Trophoblast cell (in vitro differentiated cells and primary cell): ENCODE results near the gene ETV6.

ENCODE experiments used
- DNase-seq, 2 donors: peaks; one replicate each; pipeline ENCODE4 v3.0.0-alpha.2; 2016
- H2AFZ ChIP-seq: 2 replicates; pipeline ENCODE4 v1.6.1; 2013; ENCODE audit warnings: low read length, moderate library complexity, mild to moderate bottlenecking; ENCODE audit not compliant: insufficient read depth, poor library complexity
- H2AK5ac ChIP-seq: 2 replicates; pipeline ENCODE4 v1.6.1; 2013; ENCODE audit warnings: mild to moderate bottlenecking, low read length
- H2BK120ac ChIP-seq: 2 replicates; pipeline ENCODE4 v1.6.1; 2013; ENCODE audit warnings: low read length, mild to moderate bottlenecking, moderate library complexity; ENCODE audit not compliant: insufficient read depth, poor library complexity
- H2BK12ac ChIP-seq: 2 replicates; pipeline ENCODE4 v1.6.1; 2013; ENCODE audit warnings: mild to moderate bottlenecking, low read length, moderate library complexity
- H2BK5ac ChIP-seq: 2 replicates; pipeline ENCODE4 v1.6.1; 2013; ENCODE audit warnings: low read length, low read depth, moderate library complexity, mild to moderate bottlenecking; ENCODE audit not compliant: poor library complexity
- H3K14ac ChIP-seq: 2 replicates; pipeline ENCODE4 v1.6.1; 2013; ENCODE audit warnings: mild to moderate bottlenecking, low read length
- H3K18ac ChIP-seq: 2 replicates; pipeline ENCODE4 v1.6.1; 2013; ENCODE audit warnings: mild to moderate bottlenecking, low read length
- H3K23ac ChIP-seq: 2 replicates; pipeline ENCODE4 v1.6.1; 2013; ENCODE audit warnings: low read length
- H3K27ac ChIP-seq: 2 replicates; pipeline ENCODE4 v1.5.1; 2013; ENCODE audit warnings: low read depth, mild to moderate bottlenecking, inconsistent platforms, low read length, moderate library complexity
- H3K27me3 ChIP-seq: 2 replicates; pipeline ENCODE4 v1.6.1; 2013; ENCODE audit warnings: inconsistent platforms, mild to moderate bottlenecking, low read length, moderate library complexity; ENCODE audit not compliant: insufficient read depth
- H3K36me3 ChIP-seq, 2 experiments: 1 replicate in 1 of 2; 2 replicates in 1 of 2; pipeline ENCODE4 v1.6.1; 2013; ENCODE audit warnings: low read length in 2 of 2, mild to moderate bottlenecking in 2 of 2, moderate library complexity in 1 of 2; ENCODE audit not compliant: insufficient read depth in 2 of 2, control insufficient read depth in 1 of 2
- H3K4ac ChIP-seq: 2 replicates; pipeline ENCODE4 v1.6.1; 2013; ENCODE audit warnings: low read depth, mild to moderate bottlenecking, low read length, moderate library complexity
- H3K4me1 ChIP-seq, 2 experiments: 1 replicate in 1 of 2; 2 replicates in 1 of 2; pipeline ENCODE4 v1.6.1; 2013; ENCODE audit warnings: low read length in 2 of 2, mild to moderate bottlenecking in 2 of 2, moderate library complexity in 1 of 2; ENCODE audit not compliant: insufficient read depth in 2 of 2, control insufficient read depth in 1 of 2
- H3K4me2 ChIP-seq: 2 replicates; pipeline ENCODE4 v1.6.1; 2013; ENCODE audit warnings: inconsistent platforms, mild to moderate bottlenecking, low read length, moderate library complexity
- H3K4me3 ChIP-seq: 2 replicates; pipeline ENCODE4 v1.5.1; 2013; ENCODE audit warnings: mild to moderate bottlenecking, low read depth, low read length, inconsistent platforms
- H3K79me1 ChIP-seq: one replicate; pipeline ENCODE4 v1.6.1; 2013; ENCODE audit warnings: low read length
- H3K79me2 ChIP-seq: 2 replicates; pipeline ENCODE4 v1.6.1; 2013; ENCODE audit warnings: low read length, mild to moderate bottlenecking; ENCODE audit not compliant: control insufficient read depth, insufficient read depth, poor library complexity
- H3K9ac ChIP-seq: 2 replicates; pipeline ENCODE4 v1.6.1; 2013; ENCODE audit warnings: mild to moderate bottlenecking, low read length
- H3K9me3 ChIP-seq: 2 replicates; pipeline ENCODE4 v1.6.1; 2013; ENCODE audit warnings: low read depth, mild to moderate bottlenecking, control low read depth, inconsistent platforms, low read length; ENCODE audit not compliant: insufficient read depth
- H4K12ac ChIP-seq: 2 replicates; pipeline ENCODE4 v1.6.1; 2013; ENCODE audit warnings: low read depth, mild to moderate bottlenecking, low read length, moderate library complexity
- H4K8ac ChIP-seq: 2 replicates; pipeline ENCODE4 v1.6.1; 2013; ENCODE audit warnings: low read depth, mild to moderate bottlenecking, low read length, moderate library complexity
- H4K91ac ChIP-seq: one replicate; pipeline ENCODE4 v1.6.1; 2013; ENCODE audit warnings: low read depth, mild to moderate bottlenecking, low read length, moderate library complexity
- WGBS: extraction: QIAGEN DNeasy Blood & Tissue Kit; methylation state at CpG from one replicate; pipeline ENCODE4 v1.1.7; 2013; ENCODE audit warnings: missing lambda C conversion rate; ENCODE audit not compliant: insufficient read length, insufficient coverage; ENCODE audit errors: extremely low coverage; 5-methylcytosine and 5-hydroxymethylcytosine counted together

ETV6 gene

DNA sequence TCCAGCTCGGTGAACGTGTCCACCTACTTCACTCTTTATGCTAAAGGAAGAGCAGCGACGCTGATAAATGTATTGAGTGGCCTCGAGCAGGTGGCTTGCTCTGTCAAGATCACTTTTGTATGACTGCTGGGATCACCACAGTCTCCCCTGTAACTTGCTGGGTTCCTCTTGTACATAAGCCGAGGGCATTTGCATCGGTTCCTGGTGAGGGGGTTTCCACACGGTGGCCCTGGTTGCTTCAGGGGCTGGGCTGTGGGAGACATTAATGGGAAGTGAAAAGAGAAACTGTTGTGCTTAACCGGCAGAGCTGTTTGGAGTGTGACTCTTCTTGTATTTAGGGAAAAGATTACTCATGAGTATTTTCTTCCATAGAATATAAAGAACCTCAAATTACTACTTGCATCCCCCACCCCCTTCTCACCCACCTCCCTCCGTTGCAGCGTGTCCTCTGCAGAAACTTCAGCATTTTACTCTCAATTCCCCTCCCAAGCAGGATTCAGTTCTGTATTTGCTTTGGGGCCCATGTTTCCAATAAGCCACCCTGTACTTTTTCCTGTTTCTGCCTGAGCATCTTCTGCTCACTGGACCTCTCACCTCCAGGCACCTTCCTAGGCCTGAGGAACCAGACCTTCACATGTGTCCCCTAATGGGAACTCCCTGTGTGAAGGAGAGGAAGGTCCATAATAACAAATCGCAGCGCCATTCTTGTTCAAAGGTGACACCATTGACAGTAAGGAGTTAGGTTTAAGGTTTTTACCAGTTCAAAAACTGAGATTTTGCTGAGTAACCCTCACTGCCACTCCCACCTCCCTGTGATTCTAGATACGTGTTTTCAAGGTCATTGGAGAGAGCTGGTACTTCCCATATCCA is 187.0 kb downstream of the ETV6 start:
- Histone ChIP-seq H3K18ac (no peak overlapping the region), H2BK12ac (no peak overlapping the region), H3K14ac (no peak overlapping the region), H3K27ac (no peak overlapping the region), H4K8ac (no peak overlapping the region), H2BK120ac (no peak overlapping the region), H2BK5ac (no peak overlapping the region), H2AK5ac (no peak overlapping the region), H3K9me3 (no peaks in the 10 kb centered on the region), H3K4ac (no peak overlapping the region), H3K36me3 (peaks cover 0 to 3% of the 10 kb centered on the region in 2 experiments), H3K4me1 (no peaks in the 10 kb centered on the region), H3K79me1 (no peaks in the 10 kb centered on the region), H3K9ac (no peak overlapping the region), H2AFZ (no peak overlapping the region), H3K4me3 (no peak overlapping the region), H4K91ac (no peak overlapping the region), H3K79me2 (no peaks in the 10 kb centered on the region), H3K4me2 (no peak overlapping the region), H3K23ac (no peak overlapping the region), H4K12ac (no peak overlapping the region), H3K27me3 (no peaks in the 10 kb centered on the region)
- DNase-seq = peak; percentile 30 to 42
- no CpG with 5 or more reads among the region's 14 CpGs for WGBS

DNA sequence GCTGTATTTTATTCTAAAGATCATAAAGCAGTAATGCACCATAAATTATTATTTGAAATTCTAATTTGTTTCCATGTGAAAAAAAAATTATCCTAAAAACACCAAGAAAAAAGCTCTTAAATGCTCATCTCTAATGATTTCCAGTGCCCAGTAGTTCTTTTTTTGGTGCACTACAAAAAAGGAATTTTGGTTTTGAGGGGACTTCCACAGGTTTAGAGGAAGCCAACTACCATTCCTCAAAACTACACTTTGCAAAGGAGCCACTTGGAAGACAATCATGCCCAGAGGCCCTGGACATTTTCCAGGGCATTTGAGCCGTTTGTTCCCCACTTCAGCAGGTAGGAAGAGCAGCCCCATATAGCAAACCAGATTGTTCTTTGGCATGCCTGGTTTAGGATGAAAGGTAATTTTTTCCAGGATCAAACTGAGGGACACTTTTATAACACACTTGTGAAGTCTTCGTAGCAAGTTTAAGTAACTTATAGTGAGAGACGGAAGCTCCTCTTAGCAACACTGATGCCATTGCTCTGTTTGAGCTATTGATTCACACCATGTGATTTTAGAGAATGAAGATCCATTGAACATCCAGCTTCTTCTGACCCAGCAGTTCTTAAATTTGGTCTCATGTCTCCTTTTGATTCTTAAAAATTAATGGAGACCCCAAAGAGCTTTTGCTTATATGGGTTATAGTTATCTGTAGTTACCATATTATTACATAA is 187.9 kb downstream of the ETV6 start:
- Histone ChIP-seq H4K8ac (no peak overlapping the region), H3K23ac (no peak overlapping the region), H3K27me3 (no peaks in the 10 kb centered on the region), H3K4me2 (no peak overlapping the region), H3K18ac (no peak overlapping the region), H3K79me2 (no peaks in the 10 kb centered on the region), H2BK5ac (no peak overlapping the region), H2BK120ac (no peak overlapping the region), H3K9me3 (no peaks in the 10 kb centered on the region), H2AK5ac (no peak overlapping the region), H3K36me3 (peaks cover 0 to 3% of the 10 kb centered on the region in 2 experiments), H4K91ac (no peak overlapping the region), H3K9ac (no peak overlapping the region), H3K4me1 (no peaks in the 10 kb centered on the region), H2BK12ac (no peak overlapping the region), H3K4ac (no peak overlapping the region), H3K79me1 (no peaks in the 10 kb centered on the region), H3K14ac (no peak overlapping the region), H3K27ac (no peak overlapping the region), H3K4me3 (no peak overlapping the region), H2AFZ (no peak overlapping the region), H4K12ac (no peak overlapping the region)
- no CpG with 5 or more reads among the region's 3 CpGs for WGBS
- DNase-seq = no peak

DNA sequence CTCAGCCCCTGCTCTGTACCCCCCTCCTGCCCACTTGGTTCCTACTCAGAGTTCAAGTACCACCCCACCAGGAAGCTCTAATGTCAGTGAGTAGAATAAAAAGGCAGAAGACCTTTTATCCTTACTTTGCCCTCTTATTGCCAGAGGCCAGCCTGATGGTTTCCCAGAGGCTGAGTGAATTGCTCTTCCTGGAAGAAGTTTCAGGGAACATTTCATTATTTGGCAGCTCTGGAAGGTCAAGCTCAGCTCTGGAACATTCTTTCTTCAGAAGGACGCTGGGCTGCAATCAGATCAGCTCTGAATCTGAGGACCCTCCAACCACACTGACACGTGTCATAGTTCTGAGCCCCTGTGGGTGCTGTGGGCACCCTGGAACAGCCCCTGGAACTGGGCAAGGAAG is 188.9 kb downstream of the ETV6 start:
- WGBS = no CpG with 5 or more reads among the region's 2 CpGs
- no peaks in the 10 kb centered on the region for H3K9me3 ChIP-seq
- H3K4me1 ChIP-seq = no peaks in the 10 kb centered on the region
- H3K18ac ChIP-seq = no peak overlapping the region
- H3K36me3 ChIP-seq = peaks cover 0 to 3% of the 10 kb centered on the region in 2 experiments
- H2AK5ac ChIP-seq = no peak overlapping the region
- H2BK5ac ChIP-seq = no peak overlapping the region
- H4K8ac ChIP-seq = no peak overlapping the region
- no peak overlapping the region for H3K23ac ChIP-seq
- no peaks in the 10 kb centered on the region for H3K79me1 ChIP-seq
- no peak overlapping the region for H3K27ac ChIP-seq
- H3K4me2 ChIP-seq = no peak overlapping the region
- H3K4me3 ChIP-seq = no peak overlapping the region
- no peak overlapping the region for H2BK12ac ChIP-seq
- no peak overlapping the region for H3K4ac ChIP-seq
- no peak overlapping the region for H3K9ac ChIP-seq
- no peak for DNase-seq
- no peak overlapping the region for H3K14ac ChIP-seq
- no peaks in the 10 kb centered on the region for H3K79me2 ChIP-seq
- no peak overlapping the region for H4K91ac ChIP-seq
- H2BK120ac ChIP-seq = no peak overlapping the region
- no peak overlapping the region for H4K12ac ChIP-seq
- H3K27me3 ChIP-seq = no peaks in the 10 kb centered on the region
- no peak overlapping the region for H2AFZ ChIP-seq

DNA sequence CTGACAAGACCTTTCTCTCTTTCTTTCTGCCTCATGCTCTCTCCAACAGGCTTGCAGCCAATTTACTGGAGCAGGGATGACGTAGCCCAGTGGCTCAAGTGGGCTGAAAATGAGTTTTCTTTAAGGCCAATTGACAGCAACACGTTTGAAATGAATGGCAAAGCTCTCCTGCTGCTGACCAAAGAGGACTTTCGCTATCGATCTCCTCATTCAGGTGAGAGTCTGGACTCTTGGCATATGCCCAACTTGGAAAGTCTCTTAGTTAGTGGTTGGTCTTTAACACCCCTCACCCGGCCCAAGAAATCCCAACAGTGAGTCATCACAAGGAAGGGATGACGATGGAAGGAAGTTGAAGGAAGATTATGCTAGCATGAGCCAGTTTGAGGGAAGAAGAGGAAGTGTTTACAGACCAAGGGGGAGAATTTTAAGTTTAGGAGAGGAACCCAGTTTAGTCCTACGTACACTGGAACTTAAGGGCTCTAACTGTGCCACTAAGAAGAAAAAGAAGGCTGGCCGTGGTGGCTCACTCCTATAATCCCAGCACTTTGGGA is 189.7 kb downstream of the ETV6 start:
- H3K18ac ChIP-seq = no peak overlapping the region
- H4K12ac ChIP-seq = no peak overlapping the region
- peak in 1 of 2 donors; percentile 32 for DNase-seq
- no peak overlapping the region for H3K23ac ChIP-seq
- H3K27me3 ChIP-seq = no peaks in the 10 kb centered on the region
- H3K9me3 ChIP-seq = no peaks in the 10 kb centered on the region
- H2BK120ac ChIP-seq = no peak overlapping the region
- H4K8ac ChIP-seq = no peak overlapping the region
- H2AK5ac ChIP-seq = no peak overlapping the region
- no peak overlapping the region for H3K4me3 ChIP-seq
- H3K14ac ChIP-seq = no peak overlapping the region
- WGBS = no CpG with 5 or more reads among the region's 8 CpGs
- no peak overlapping the region for H3K4me2 ChIP-seq
- no peaks in the 10 kb centered on the region for H3K4me1 ChIP-seq
- H3K9ac ChIP-seq = no peak overlapping the region
- no peak overlapping the region for H3K27ac ChIP-seq
- no peak overlapping the region for H2AFZ ChIP-seq
- no peak overlapping the region for H4K91ac ChIP-seq
- H3K79me1 ChIP-seq = no peaks in the 10 kb centered on the region
- no peak overlapping the region for H2BK5ac ChIP-seq
- H3K79me2 ChIP-seq = no peaks in the 10 kb centered on the region
- H3K4ac ChIP-seq = no peak overlapping the region
- peaks cover 0 to 3% of the 10 kb centered on the region in 2 experiments for H3K36me3 ChIP-seq
- H2BK12ac ChIP-seq = no peak overlapping the region
